Mesothelial cell of epicardium (in vitro differentiated cells): ENCODE measurements around the gene PYGL. TPM values are rescaled to one million over a fixed set of nuclear protein-coding genes. Genes with fewer than 3 reads are reported as not detected.

Source experiments
- DNase-seq, 2 experiments: peaks; one replicate each; pipeline ENCODE4 v3.0.0; 2021; ENCODE audit warnings: low spot score in 2 of 2; ENCODE audit not compliant: unreplicated experiment in 2 of 2
- H3K27ac Mint-ChIP-seq: 2 replicates; pipeline ENCODE4 v1.8.0; 2021; ENCODE audit warnings: mixed read lengths
- H3K27me3 Mint-ChIP-seq: 2 replicates; pipeline ENCODE4 v1.8.0; 2021; ENCODE audit warnings: low read depth, mixed read lengths
- H3K36me3 Mint-ChIP-seq: 2 replicates; pipeline ENCODE4 v1.8.0; 2021; ENCODE audit warnings: mixed read lengths
- H3K4me1 Mint-ChIP-seq: 2 replicates; pipeline ENCODE4 v1.8.0; 2021; ENCODE audit warnings: mixed read lengths
- H3K4me3 Mint-ChIP-seq: 2 replicates; pipeline ENCODE4 v1.8.0; 2021; ENCODE audit warnings: mild to moderate bottlenecking, moderate library complexity, mixed read lengths
- H3K9me3 Mint-ChIP-seq: 2 replicates; pipeline ENCODE4 v1.8.0; 2021; ENCODE audit warnings: mixed read lengths
- total RNA-seq: library from RNA; stranded (reverse); gene quantifications from 3 replicates; pipeline ENCODE4 v1.2.1, GENCODE V29; 2021
- TF ChIP-seq, protein P1 (sequence below): fragments of 200-600 bp; sonication (generic); IDR thresholded peaks from one replicate; pipeline ENCODE4 v1.5.0; 2021; ENCODE audit warnings: antibody characterized with exemption; ENCODE audit not compliant: unreplicated experiment

The PYGL gene
- total RNA-seq, 1 donor from 2014 or later = 21.6 TPM

DNA sequence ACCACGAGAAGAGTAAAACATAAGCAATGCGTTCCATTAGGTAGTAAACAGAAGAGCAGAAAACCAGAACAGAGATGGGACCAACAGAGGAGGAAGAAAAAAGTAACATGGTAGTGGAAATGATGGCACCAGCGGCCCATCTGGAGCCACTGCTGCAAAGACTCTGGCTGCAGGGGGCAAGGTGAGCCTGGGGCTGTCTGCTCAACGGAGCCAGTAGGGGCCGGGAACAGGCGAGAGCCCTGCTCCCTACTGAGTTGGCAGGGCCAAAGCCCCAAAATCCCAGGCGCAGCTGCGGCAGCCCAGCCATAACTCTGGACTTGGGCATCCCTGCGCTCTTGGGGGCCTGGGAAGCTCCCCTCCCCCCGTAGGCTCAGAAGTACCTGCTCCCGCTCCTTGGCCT, 28.5 kb upstream of the PYGL start:
- H3K4me3 Mint-ChIP-seq = no peak overlapping the region
- no peak for DNase-seq
- TF ChIP-seq, protein P1, sequence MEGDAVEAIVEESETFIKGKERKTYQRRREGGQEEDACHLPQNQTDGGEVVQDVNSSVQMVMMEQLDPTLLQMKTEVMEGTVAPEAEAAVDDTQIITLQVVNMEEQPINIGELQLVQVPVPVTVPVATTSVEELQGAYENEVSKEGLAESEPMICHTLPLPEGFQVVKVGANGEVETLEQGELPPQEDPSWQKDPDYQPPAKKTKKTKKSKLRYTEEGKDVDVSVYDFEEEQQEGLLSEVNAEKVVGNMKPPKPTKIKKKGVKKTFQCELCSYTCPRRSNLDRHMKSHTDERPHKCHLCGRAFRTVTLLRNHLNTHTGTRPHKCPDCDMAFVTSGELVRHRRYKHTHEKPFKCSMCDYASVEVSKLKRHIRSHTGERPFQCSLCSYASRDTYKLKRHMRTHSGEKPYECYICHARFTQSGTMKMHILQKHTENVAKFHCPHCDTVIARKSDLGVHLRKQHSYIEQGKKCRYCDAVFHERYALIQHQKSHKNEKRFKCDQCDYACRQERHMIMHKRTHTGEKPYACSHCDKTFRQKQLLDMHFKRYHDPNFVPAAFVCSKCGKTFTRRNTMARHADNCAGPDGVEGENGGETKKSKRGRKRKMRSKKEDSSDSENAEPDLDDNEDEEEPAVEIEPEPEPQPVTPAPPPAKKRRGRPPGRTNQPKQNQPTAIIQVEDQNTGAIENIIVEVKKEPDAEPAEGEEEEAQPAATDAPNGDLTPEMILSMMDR = no peak
- no peaks in the 10 kb centered on the region for H3K36me3 Mint-ChIP-seq
- peaks cover 15% of the 10 kb centered on the region for H3K4me1 Mint-ChIP-seq
- H3K27me3 Mint-ChIP-seq = peaks cover 9% of the 10 kb centered on the region
- H3K27ac Mint-ChIP-seq = no peak overlapping the region
- H3K9me3 Mint-ChIP-seq = no peaks in the 10 kb centered on the region

DNA sequence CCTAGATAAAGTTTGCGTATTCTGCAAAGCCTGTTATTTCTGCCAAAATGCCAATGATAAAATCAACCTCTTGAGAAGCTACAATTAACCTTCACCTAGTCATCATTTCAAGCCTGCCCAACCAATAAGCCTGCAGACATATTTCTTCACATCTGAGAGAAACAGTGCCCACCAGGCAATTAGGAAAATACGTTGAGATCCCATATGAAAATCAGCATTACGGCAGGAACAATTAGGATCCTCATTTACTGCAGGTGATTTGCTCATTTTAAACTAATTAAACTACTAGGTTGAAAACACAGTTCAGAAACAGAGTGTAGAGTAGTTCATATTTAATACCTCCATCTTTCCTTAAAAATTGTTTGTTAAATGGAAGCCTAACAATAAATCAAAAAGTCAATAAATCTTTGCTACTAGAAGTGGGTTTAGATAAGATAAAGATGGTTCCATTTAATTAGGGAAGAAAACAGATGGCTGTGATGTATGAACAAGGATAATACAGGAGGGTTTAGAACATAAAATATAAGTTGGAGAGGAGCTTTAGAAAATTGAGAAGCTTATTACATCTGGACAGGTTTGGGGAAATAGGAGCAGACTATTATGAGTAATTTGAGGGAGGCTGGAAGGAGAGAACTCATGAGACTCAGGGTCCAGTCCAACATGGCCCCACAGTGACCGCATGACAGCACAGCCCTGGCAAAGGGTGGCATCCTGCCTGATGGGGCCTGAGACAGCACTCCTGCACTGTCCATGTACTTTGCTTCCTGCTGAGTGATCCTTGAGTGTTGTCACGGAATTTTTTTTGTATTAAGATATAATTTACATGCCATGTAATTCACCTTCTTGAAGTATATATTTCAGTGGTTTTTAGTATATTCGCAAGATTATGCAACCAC, 26.9 kb upstream of the PYGL start:
- no peak overlapping the region for H3K4me3 Mint-ChIP-seq
- H3K27me3 Mint-ChIP-seq = peaks cover 9% of the 10 kb centered on the region
- TF ChIP-seq, protein P1 = no peak
- no peaks in the 10 kb centered on the region for H3K36me3 Mint-ChIP-seq
- no peaks in the 10 kb centered on the region for H3K9me3 Mint-ChIP-seq
- peak overlapping the region; percentile 7 for H3K27ac Mint-ChIP-seq
- peaks cover 19% of the 10 kb centered on the region for H3K4me1 Mint-ChIP-seq
- no peak for DNase-seq

DNA sequence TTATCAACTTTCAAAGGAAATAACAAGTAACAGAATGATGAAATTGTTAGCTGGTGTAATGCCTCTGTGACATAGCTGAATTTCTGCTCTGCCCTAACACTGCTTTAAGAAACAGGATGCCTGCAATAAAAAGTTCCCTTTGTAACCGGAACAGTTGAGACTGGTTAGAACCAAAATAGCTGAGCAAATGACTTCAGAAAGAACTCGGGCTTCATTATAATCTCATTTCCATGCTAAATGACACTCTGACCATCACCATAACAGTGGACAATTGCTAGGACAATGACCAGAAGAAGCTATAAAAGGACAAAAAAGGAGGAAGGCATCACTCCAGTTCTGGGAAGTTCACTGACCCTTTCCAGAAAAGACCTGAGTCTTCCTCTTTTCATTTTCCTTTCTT, 23.5 kb upstream of the PYGL start:
- H3K4me1 Mint-ChIP-seq = peaks cover 48% of the 10 kb centered on the region
- DNase-seq = no peak
- H3K36me3 Mint-ChIP-seq = no peaks in the 10 kb centered on the region
- peak overlapping the region; percentile 39 for H3K27ac Mint-ChIP-seq
- peaks cover 3% of the 10 kb centered on the region for H3K27me3 Mint-ChIP-seq
- TF ChIP-seq, protein P1 = no peak
- H3K9me3 Mint-ChIP-seq = no peaks in the 10 kb centered on the region
- H3K4me3 Mint-ChIP-seq = no peak overlapping the region

DNA sequence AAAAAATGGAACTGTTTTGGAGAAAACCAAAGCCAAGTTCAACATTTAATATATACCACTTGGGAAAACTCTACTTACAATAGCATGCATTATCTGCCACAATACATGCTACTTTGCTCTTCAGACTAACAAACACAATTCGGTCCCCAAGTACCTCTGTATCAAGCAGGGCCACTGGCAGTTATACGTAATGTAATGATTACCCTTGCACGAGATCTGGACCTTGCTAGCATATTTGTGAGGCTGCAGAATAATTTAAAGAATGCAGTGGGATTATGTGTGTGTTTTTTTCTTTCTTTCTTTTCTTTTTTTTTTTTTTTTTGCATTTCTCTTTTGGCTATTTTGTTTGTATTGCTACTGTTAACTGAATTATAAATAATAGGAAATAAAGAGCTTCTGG, 22.8 kb upstream of the PYGL start:
- Mint-ChIP-seq H3K36me3 (no peaks in the 10 kb centered on the region), H3K27me3 (no peaks in the 10 kb centered on the region), H3K4me3 (no peak overlapping the region), H3K4me1 (peaks cover 53% of the 10 kb centered on the region), H3K9me3 (no peaks in the 10 kb centered on the region), H3K27ac (peak overlapping the region; percentile 19)
- TF ChIP-seq, protein P1 = no peak
- no peak for DNase-seq

DNA sequence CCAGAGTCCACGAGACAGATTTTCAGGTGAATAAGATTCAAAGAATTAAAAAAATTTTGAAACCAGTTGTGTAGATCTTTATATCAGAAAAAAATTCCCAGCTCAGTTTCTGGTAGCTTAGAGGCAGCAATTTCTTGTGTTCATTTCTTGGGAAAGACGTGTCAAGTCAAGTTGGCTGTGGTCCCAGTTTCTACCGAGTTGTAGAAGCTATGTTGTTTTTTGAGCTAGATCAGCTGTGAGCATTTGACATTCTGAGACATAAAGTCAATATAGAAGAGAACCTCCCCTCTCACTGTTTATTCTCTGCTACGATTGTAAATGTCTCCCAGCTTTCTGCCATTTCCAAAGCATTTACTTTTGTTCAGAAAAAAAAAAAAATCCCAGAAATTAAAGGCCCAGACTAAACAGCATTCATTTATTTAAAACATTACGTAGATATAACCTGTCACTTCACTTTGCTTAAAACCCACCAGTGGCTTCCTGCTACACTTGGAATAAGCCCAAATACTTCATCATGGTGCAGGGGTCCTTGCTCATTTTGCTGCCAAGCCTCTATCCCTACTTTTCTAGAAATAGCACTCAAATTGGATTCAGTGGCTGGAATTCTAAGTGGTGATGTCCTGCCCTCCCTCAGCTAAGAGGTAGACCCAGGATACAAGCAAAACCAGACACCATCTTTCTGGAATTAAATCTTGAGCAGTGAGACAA, 20.6 kb upstream of the PYGL start:
- DNase-seq = peak; percentile 50 to 68
- peak overlapping the region; percentile 0 for H3K4me3 Mint-ChIP-seq
- H3K27ac Mint-ChIP-seq = peak overlapping the region; percentile 90

More for the DNA sequence above, 20.6 kb upstream of the PYGL start:
- Mint-ChIP-seq H3K36me3 (no peaks in the 10 kb centered on the region), H3K9me3 (no peaks in the 10 kb centered on the region), H3K4me1 (peaks cover 58% of the 10 kb centered on the region), H3K27me3 (no peaks in the 10 kb centered on the region)
- TF ChIP-seq, protein P1 = no peak
